ENCODE results near the gene MAML2. TPM values are rescaled to one million over a fixed set of nuclear protein-coding genes. Genes with fewer than 3 reads are reported as not detected.

Gene MAML2
- total and polyA plus RNA-seq, 9 of the 15 experiments (the other 6 are each of a cell fraction or from before 2014, with no cell fraction given), result 0.79 to 6.8 (median 4.8) TPM

GRCh38 chr11:96330511-96330859 is 12.5 kb downstream of the MAML2 start (continued):
- TF ChIP-seq POLR2H (tag; IDR thresholded peaks at IDR 0.05; ENCODE audit: low read depth) (no peak), PHTF2 (CRISPR knock-in tag; IDR thresholded peaks at IDR 0.05) (peak; percentile 83; the same call in 1 of the 2 replicates), PPARD (CRISPR knock-in tag; IDR thresholded peaks at IDR 0.05) (peak; percentile 76; the same call in 1 of the 2 replicates), ZNF696 (CRISPR knock-in tag; conservative IDR thresholded peaks at IDR 0.05) (0 out of 2 replicates have a peak, but pooled peaks have one; percentile 28), ZNF668 (CRISPR knock-in tag; IDR thresholded peaks at IDR 0.05) (peak; percentile 96), POLR3G (IDR thresholded peaks at IDR 0.05; ENCODE audit: extremely low read depth, insufficient read length, insufficient replicate concordance) (no peak), ZNF165 (CRISPR knock-in tag; IDR thresholded peaks at IDR 0.05; ENCODE audit: borderline replicate concordance) (peak; percentile 95; the same call in 1 of the 2 replicates), ZNF324 (CRISPR knock-in tag; IDR thresholded peaks at IDR 0.05) (peak; percentile 68), ZNF589 (CRISPR knock-in tag; IDR thresholded peaks at IDR 0.05; ENCODE audit: low read depth) (peak; percentile 93), JUND (IDR thresholded peaks at IDR 0.05; ENCODE audit: borderline replicate concordance, low read depth, low read length) (no peak), JUND (tag; IDR thresholded peaks at IDR 0.05; ENCODE audit: borderline replicate concordance, low read depth, low read length) (peak; percentile 66), SETDB1 (IDR thresholded peaks at IDR 0.05; ENCODE audit: low read length) (no peak), ZNF75A (CRISPR knock-in tag; IDR thresholded peaks at IDR 0.05) (peak; percentile 70; the same call in 1 of the 2 replicates), DEAF1 (CRISPR knock-in tag; IDR thresholded peaks at IDR 0.05) (0 out of 2 replicates have a peak, but pooled peaks have one; percentile 33), E4F1 (CRISPR knock-in tag; IDR thresholded peaks at IDR 0.05; ENCODE audit: borderline replicate concordance) (peak; percentile 53; the same call in 1 of the 2 replicates), TSHZ1 (CRISPR knock-in tag; IDR thresholded peaks at IDR 0.05) (peak; percentile 90), CEBPG (CRISPR knock-in tag; IDR thresholded peaks at IDR 0.05) (peak; percentile 68), CEBPG (tag; conservative IDR thresholded peaks at IDR 0.05 in 1 of 2, IDR thresholded peaks at IDR 0.05 in 1 of 2) (peak; percentile 78 to 89)

Data from K562 (cell line).